HL-60 (cell line): ENCODE measurements around the gene IQGAP2.

Experiments
- DNase-seq, 2 experiments: peaks; one replicate each; pipeline ENCODE4 v3.0.0-alpha.2; 2010 to 2020; ENCODE audit warnings: low read depth in 1 of 2, low spot score in 1 of 2
- H3K27ac ChIP-seq: fragments of 250-450 bp; sonication (Bioruptor Pico); replicated peaks from 2 replicates; pipeline ENCODE4 v1.5.1; 2020; ENCODE audit warnings: mild to moderate bottlenecking, moderate library complexity
- H3K27me3 ChIP-seq: fragments of 250-450 bp; sonication (Bioruptor Pico); 2 replicates; pipeline ENCODE4 v1.5.1; 2021; ENCODE audit warnings: mild to moderate bottlenecking, moderate library complexity; ENCODE audit not compliant: insufficient read depth, poor library complexity, severe bottlenecking
- H3K4me3 ChIP-seq: replicated peaks from 2 replicates; pipeline ENCODE4 v1.5.1; 2011; ENCODE audit warnings: mild to moderate bottlenecking, control low read depth, low read length; ENCODE audit not compliant: insufficient read depth
- CTCF ChIP-seq: IDR thresholded peaks from one replicate; pipeline ENCODE4 v1.5.1; 2011; ENCODE audit warnings: low read length, control low read depth, inconsistent platforms; ENCODE audit not compliant: insufficient read depth
- GABPA ChIP-seq: IDR thresholded peaks from 2 replicates; pipeline ENCODE4 v1.6.1; 2012; ENCODE audit warnings: low read depth
- POLR2AphosphoS5 ChIP-seq: IDR thresholded peaks from 2 replicates; pipeline ENCODE4 v1.6.1; 2012; ENCODE audit warnings: low read depth
- REST ChIP-seq: IDR thresholded peaks from 2 replicates; pipeline ENCODE4 v1.6.1; 2012; ENCODE audit warnings: low read depth; ENCODE audit not compliant: insufficient replicate concordance
- SPI1 ChIP-seq: IDR thresholded peaks from 2 replicates; pipeline ENCODE4 v1.6.1; 2012; ENCODE audit warnings: low read depth, mild to moderate bottlenecking, borderline replicate concordance

Gene IQGAP2

GRCh38 chr5:76692274-76692540, 289.1 kb downstream of the IQGAP2 start:
- no peak overlapping the region for H3K4me3 ChIP-seq
- no peaks in the 10 kb centered on the region for H3K27me3 ChIP-seq
- no peak overlapping the region for H3K27ac ChIP-seq
- TF ChIP-seq REST (no peak), SPI1 (no peak), GABPA (no peak), POLR2AphosphoS5 (no peak), CTCF (no peak)
- DNase-seq, result no peak

- DNase-seq, result no peak
- no peak for TF ChIP-seq CTCF
- no peak for TF ChIP-seq POLR2AphosphoS5
- TF ChIP-seq GABPA, result no peak
- no peak for TF ChIP-seq REST
- Histone ChIP-seq H3K4me3 (no peak overlapping the region), H3K27me3 (no peaks in the 10 kb centered on the region), H3K27ac (no peak overlapping the region)
Measured at GRCh38 chr5:76692651-76693050, 289.6 kb downstream of the IQGAP2 start.

GRCh38 chr5:76693141-76693540, 290.1 kb downstream of the IQGAP2 start:
- Histone ChIP-seq H3K4me3 (no peak overlapping the region), H3K27ac (no peak overlapping the region), H3K27me3 (no peaks in the 10 kb centered on the region)
- DNase-seq, result no peak
- TF ChIP-seq GABPA (no peak), CTCF (no peak), POLR2AphosphoS5 (no peak), SPI1 (no peak), REST (no peak)
